Mammary epithelial cell (primary cell): ENCODE measurements around the gene MAGEA9B.
"Not testable (repeated sequence)": the region's sequence is repeated elsewhere in the genome, so short reads cannot be mapped to it uniquely, and the experiment has no call there.

ENCODE experiments used
- CTCF ChIP-seq, 2 donors: IDR thresholded peaks in 1 of 2; conservative IDR thresholded peaks in 1 of 2; 2 replicates each; pipeline ENCODE4 v1.5.1; 2011 to 2012; ENCODE audit warnings: inconsistent platforms in 2 of 2, low read length in 2 of 2, mild to moderate bottlenecking in 2 of 2, control low read depth in 1 of 2, low read depth in 1 of 2; ENCODE audit not compliant: insufficient read depth in 1 of 2; ENCODE audit errors: extremely low read depth in 1 of 2
- EZH2 ChIP-seq: IDR thresholded peaks from 2 replicates; pipeline ENCODE4 v1.6.1; 2012; ENCODE audit warnings: low read length, inconsistent platforms, borderline replicate concordance

GRCh38 chrX:149550454-149550853 lies 36.8 kb downstream of the MAGEA9B start:
- not testable (repeated sequence) for TF ChIP-seq CTCF (conservative IDR thresholded peaks at IDR 0.05 in 1 of 2, IDR thresholded peaks at IDR 0.05 in 1 of 2; ENCODE audit: extremely low read depth in 1 of 2, insufficient read depth in 1 of 2, low read depth in 1 of 2, low read length in 2 of 2); EZH2
